Retinal pigment epithelial cell (primary cell): Measurements from ENCODE around the gene PBX3.

Experiments
- DNase-seq: peaks from one replicate; pipeline ENCODE4 v3.0.0-alpha.2; 2010; ENCODE audit warnings: low read depth
- H3K4me3 ChIP-seq: 2 replicates; pipeline ENCODE4 v1.5.1; 2011; ENCODE audit warnings: mild to moderate bottlenecking, low read length, control low read depth, moderate library complexity
- CTCF ChIP-seq: conservative IDR thresholded peaks from 2 replicates; pipeline ENCODE4 v1.5.1; 2011; ENCODE audit warnings: low read depth, low read length, control low read depth, inconsistent platforms

The PBX3 gene

DNA sequence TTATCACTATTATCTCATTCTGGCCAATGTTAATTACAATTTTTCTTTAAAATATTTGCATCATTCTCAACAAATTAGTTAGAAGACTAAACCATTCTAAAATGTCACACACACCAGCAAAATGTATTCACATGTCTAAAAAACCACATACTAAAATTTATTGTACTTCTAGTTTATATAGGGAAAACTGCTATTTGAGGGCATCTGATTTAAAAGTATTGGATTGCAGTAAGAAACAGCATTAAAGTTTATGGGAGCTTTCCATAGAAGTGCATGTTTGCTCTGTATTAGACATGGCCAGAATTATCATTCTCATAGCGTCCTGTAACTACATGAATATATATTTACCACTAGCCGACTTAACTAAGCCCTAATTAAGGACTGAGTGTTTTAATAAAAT is 150.3 kb downstream of the PBX3 start:
- no peak for TF ChIP-seq CTCF
- H3K4me3 ChIP-seq = no peak overlapping the region
- DNase-seq = no peak

DNA sequence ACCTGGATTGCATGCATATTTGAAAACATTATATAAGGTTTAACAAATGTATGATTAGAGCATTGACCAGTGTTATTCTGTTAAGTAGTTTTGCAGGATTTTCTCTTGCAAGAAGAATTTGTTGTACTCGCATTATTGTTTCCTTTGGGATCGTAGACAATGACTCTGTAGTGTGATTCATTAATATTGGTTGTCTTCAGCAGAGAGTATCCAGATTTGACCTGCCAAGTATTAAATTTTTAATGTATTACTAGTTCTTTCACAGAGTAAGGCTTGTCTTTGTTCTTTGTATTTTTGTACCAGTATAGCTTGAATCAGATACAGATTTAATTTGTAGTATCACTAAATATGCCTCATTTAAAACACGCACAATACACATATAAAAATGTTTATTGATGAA is 155.0 kb downstream of the PBX3 start:
- TF ChIP-seq CTCF = no peak
- DNase-seq = no peak
- no peak overlapping the region for H3K4me3 ChIP-seq

GRCh38 chr9:125902831-125903512 is 155.8 kb downstream of the PBX3 start:
- TF ChIP-seq CTCF = no peak
- no peak overlapping the region for H3K4me3 ChIP-seq
- no peak for DNase-seq

GRCh38 chr9:125904155-125904851 is 157.1 kb downstream of the PBX3 start:
- no peak for DNase-seq
- no peak overlapping the region for H3K4me3 ChIP-seq
- no peak for TF ChIP-seq CTCF

- no peak for DNase-seq
- H3K4me3 ChIP-seq = no peak overlapping the region
- TF ChIP-seq CTCF = no peak
Measured at GRCh38 chr9:125906144-125906543, 159.0 kb downstream of the PBX3 start.

DNA sequence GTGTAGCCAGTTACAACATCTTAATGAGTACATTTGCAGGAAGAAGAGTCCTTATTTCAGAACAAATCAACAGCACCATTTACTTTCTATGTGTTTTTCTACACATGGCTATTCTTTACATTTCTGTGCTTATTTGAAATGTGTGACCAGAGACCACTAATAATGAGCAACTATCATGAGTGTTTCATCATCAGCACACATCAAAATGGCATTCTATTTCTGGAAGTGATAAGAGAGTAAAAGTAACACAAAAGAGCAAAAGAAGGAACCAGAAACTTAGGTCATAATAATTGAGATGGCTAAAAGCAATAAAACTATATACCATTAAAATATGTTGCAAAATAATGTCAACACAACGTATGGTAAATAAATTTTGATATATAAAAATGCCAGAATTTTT is 159.7 kb downstream of the PBX3 start:
- H3K4me3 ChIP-seq = no peak overlapping the region
- TF ChIP-seq CTCF = no peak
- no peak for DNase-seq

GRCh38 chr9:125908136-125908535 is 161.0 kb downstream of the PBX3 start:
- H3K4me3 ChIP-seq = no peak overlapping the region
- DNase-seq = no peak
- TF ChIP-seq CTCF = no peak
